B cell (primary cell): ENCODE data around the gene M1AP. TPM values are rescaled to one million over a fixed set of nuclear protein-coding genes. Genes with fewer than 3 reads are reported as not detected.

Experiments
- ATAC-seq: fragments of 200-7000 bp; cut with Tn5 transposase; one replicate; pipeline ENCODE4 v1.10.0; 2021; ENCODE audit warnings: low read depth, mild to moderate bottlenecking, moderate number of reproducible peaks, moderate library complexity
- CTCF ChIA-PET: fragments of 350-600 bp; sonication (Branson Sonifier 250); formaldehyde crosslinking; loops from one replicate; lab custom pipeline; 2021; ENCODE audit warnings: antibody characterized with exemption, inconsistent platforms; lab: Charles Lee
- POLR2A ChIA-PET: fragments of 350-600 bp; sonication (Branson Sonifier 250); formaldehyde crosslinking; loops from one replicate; lab custom pipeline; 2021; ENCODE audit warnings: antibody characterized with exemption; lab: Charles Lee
- DNase-seq: peaks from one replicate; pipeline ENCODE4 v3.0.0; 2013
- H2AFZ ChIP-seq: 2 replicates; pipeline ENCODE4 v1.6.1; 2012; ENCODE audit warnings: mild to moderate bottlenecking, low read depth, low read length; ENCODE audit not compliant: insufficient read depth, poor library complexity, severe bottlenecking
- H3K27ac ChIP-seq, 2 donors: 1 replicate in 1 of 2; 2 replicates in 1 of 2; pipeline ENCODE4 v1.5.1; 2012 to 2013; ENCODE audit warnings: low read length in 2 of 2, mild to moderate bottlenecking in 2 of 2, moderate library complexity in 1 of 2
- H3K27me3 ChIP-seq, 4 experiments: fragments of 200-600 bp in 1 of 4; sonication (generic) in 1 of 4; replicated peaks in 1 of 4; 1 replicate in 2 of 4; 2 replicates in 2 of 4; pipeline versions ENCODE4 v1.6.1 to v1.7.0; 2013 to 2016; ENCODE audit warnings: low read length in 3 of 4, mild to moderate bottlenecking in 2 of 4, mixed read lengths in 1 of 4, moderate library complexity in 1 of 4; ENCODE audit not compliant: insufficient read depth in 4 of 4, control insufficient read depth in 3 of 4; ENCODE audit errors: control extremely low read depth in 1 of 4
- H3K36me3 ChIP-seq, 2 experiments: replicated peaks in 1 of 2; 1 replicate in 1 of 2; 2 replicates in 1 of 2; pipeline versions ENCODE4 v1.6.1 to v1.7.1; 2013; ENCODE audit warnings: low read length in 1 of 2; ENCODE audit not compliant: insufficient read depth in 2 of 2, control insufficient read depth in 1 of 2; ENCODE audit errors: control extremely low read depth in 1 of 2, extremely low read depth in 1 of 2
- H3K4me1 ChIP-seq, 2 donors: fragments of 200-600 bp in 1 of 2; sonication (generic) in 1 of 2; 1 replicate in 1 of 2; 2 replicates in 1 of 2; pipeline versions ENCODE4 v1.5.1 to v1.6.1; 2013 to 2017; ENCODE audit warnings: low read length in 2 of 2; ENCODE audit not compliant: control insufficient read depth in 2 of 2, insufficient read depth in 2 of 2
- H3K4me2 ChIP-seq: replicated peaks from 2 replicates; pipeline ENCODE3; 2012; ENCODE audit warnings: mild to moderate bottlenecking, low read depth, low read length; ENCODE audit not compliant: poor library complexity, severe bottlenecking
- H3K4me3 ChIP-seq, 5 experiments: fragments of 200-600 bp in 1 of 5; sonication (generic) in 1 of 5; 1 replicate in 3 of 5; 2 replicates in 2 of 5; pipeline versions ENCODE4 v1.5.1 to v1.7.0; 2011 to 2016; ENCODE audit warnings: low read length in 4 of 5, mild to moderate bottlenecking in 4 of 5, low read depth in 2 of 5, control low read depth in 1 of 5, moderate library complexity in 1 of 5; ENCODE audit not compliant: insufficient read depth in 1 of 5; ENCODE audit errors: control extremely low read depth in 1 of 5, extremely low read depth in 1 of 5
- H3K79me2 ChIP-seq: fragments of 200-600 bp; sonication (generic); one replicate; pipeline ENCODE4 v1.6.0; 2016; ENCODE audit warnings: low read length; ENCODE audit not compliant: control insufficient read depth, insufficient read depth
- H3K9ac ChIP-seq: fragments of 200-600 bp; sonication (generic); 2 replicates; pipeline ENCODE4 v1.6.1; 2017; ENCODE audit warnings: mild to moderate bottlenecking, low read length, moderate library complexity
- H3K9me3 ChIP-seq, 3 donors: one replicate each; pipeline versions ENCODE4 v1.6.1 to v1.7.1; 2013; ENCODE audit warnings: low read length in 2 of 3; ENCODE audit not compliant: control insufficient read depth in 2 of 3, insufficient read depth in 1 of 3; ENCODE audit errors: control extremely low read depth in 1 of 3
- H4K20me1 ChIP-seq: 2 replicates; pipeline ENCODE4 v1.6.0; 2012; ENCODE audit warnings: mild to moderate bottlenecking, low read length; ENCODE audit not compliant: insufficient read depth, control insufficient read depth, poor library complexity, severe bottlenecking
- H3K27ac Mint-ChIP-seq: one replicate; pipeline ENCODE4 v1.8.0; 2021; ENCODE audit warnings: mixed read lengths
- H3K27me3 Mint-ChIP-seq: one replicate; pipeline ENCODE4 v1.8.0; 2021; ENCODE audit warnings: mixed read lengths
- H3K4me1 Mint-ChIP-seq: one replicate; pipeline ENCODE4 v1.8.0; 2021; ENCODE audit warnings: mixed read lengths
- H3K4me3 Mint-ChIP-seq: one replicate; pipeline ENCODE4 v1.8.0; 2021; ENCODE audit warnings: mixed read lengths
- H3K9me3 Mint-ChIP-seq: one replicate; pipeline ENCODE4 v1.8.0; 2022; ENCODE audit warnings: mixed read lengths; ENCODE audit not compliant: insufficient read depth
- EZH2 ChIP-seq: IDR thresholded peaks from 2 replicates; pipeline ENCODE4 v1.6.1; 2012; ENCODE audit warnings: borderline replicate concordance, low read depth, mild to moderate bottlenecking, moderate library complexity, low read length; ENCODE audit not compliant: insufficient read depth, poor library complexity, severe bottlenecking
- whole genome bisulfite sequencing: methylation state at CpG from one replicate; pipeline ENCODE4 v1.1.5; 2013; ENCODE audit warnings: missing lambda C conversion rate; ENCODE audit not compliant: insufficient coverage; 5-methylcytosine and 5-hydroxymethylcytosine counted together
- intact Hi-C: fragments of 100-400 bp; cut with micrococcal nuclease; formaldehyde crosslinking; loops from one replicate; pipeline ENCODE4 v1.10.0; 2022
- polyA plus RNA-seq: library from polyadenylated mRNA; depleted of rRNA; stranded (reverse); fragments of >200 nt; gene quantifications from 2 replicates; pipeline ENCODE4 v1.2.3, GENCODE V29; 2012
- total RNA-seq, 2 donors: library from RNA; stranded (reverse); fragments of 120-200 nt in 1 of 2; gene quantifications; 1 replicate in 1 of 2; 2 replicates in 1 of 2; pipeline versions ENCODE4 v1.2.3 to v1.2.4, GENCODE V29; 2013 to 2022
- TF ChIP-seq, protein P1 (sequence below): fragments of 200-600 bp; IDR thresholded peaks from one replicate; pipeline ENCODE4 v1.8.0; 2022; ENCODE audit warnings: antibody characterized with exemption, mild to moderate bottlenecking

Gene M1AP
- total and polyA plus RNA-seq, 2 donors (not counting 1 experiment from before 2014, with no cell fraction given), result 0.15 TPM; not detected in 1

DNA sequence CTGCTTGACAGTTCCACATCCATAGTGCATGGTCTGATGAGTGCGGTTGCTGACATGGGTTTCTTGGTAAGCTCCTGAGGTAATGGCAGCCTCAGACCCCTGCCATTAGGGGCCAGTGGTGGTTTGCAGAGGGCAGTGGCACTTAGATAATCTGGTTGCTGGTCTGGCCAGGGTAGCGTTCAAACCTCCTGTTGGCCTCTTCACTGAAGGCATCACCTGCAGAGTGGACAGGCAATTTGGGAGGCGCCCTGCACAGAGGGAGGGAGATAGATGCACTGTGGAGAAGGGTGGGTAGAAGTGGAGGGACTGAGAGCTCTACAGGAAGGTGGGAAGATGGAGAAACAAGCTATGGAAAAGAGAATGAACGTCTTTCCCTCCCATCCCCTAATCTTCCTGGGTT lies 114.7 kb downstream of the M1AP start:
- Mint-ChIP-seq H3K27me3 (no peaks in the 10 kb centered on the region), H3K4me1 (peaks cover 38% of the 10 kb centered on the region), H3K4me3 (no peak overlapping the region), H3K27ac (no peak overlapping the region), H3K9me3 (no peaks in the 10 kb centered on the region)
- Histone ChIP-seq H3K79me2 (peaks cover 30% of the 10 kb centered on the region), H3K4me3 (no peak overlapping the region), H3K4me2 (no peak overlapping the region), H3K9ac (no peak overlapping the region), H4K20me1 (peaks cover under 1% of the 10 kb centered on the region), H3K4me1 (peaks cover 27 to 37% of the 10 kb centered on the region in 2 donors), H3K27ac (no peak overlapping the region), H3K9me3 (no peaks in the 10 kb centered on the region), H3K36me3 (peaks cover 0 to 20% of the 10 kb centered on the region in 2 experiments), H3K27me3 (no peaks in the 10 kb centered on the region), H2AFZ (no peak overlapping the region)
- no peak for ATAC-seq
- ChIA-PET POLR2A (no interaction called here), CTCF (interaction anchor here (1.2 to 9.6 kb wide), 5 partner anchors 11 to 159 kb away, joined by 3 to 71 read pairs (median 6); partner anchors contain the start of genes CCDC142, PCGF1 and TTC31)
- TF ChIP-seq, protein P1, sequence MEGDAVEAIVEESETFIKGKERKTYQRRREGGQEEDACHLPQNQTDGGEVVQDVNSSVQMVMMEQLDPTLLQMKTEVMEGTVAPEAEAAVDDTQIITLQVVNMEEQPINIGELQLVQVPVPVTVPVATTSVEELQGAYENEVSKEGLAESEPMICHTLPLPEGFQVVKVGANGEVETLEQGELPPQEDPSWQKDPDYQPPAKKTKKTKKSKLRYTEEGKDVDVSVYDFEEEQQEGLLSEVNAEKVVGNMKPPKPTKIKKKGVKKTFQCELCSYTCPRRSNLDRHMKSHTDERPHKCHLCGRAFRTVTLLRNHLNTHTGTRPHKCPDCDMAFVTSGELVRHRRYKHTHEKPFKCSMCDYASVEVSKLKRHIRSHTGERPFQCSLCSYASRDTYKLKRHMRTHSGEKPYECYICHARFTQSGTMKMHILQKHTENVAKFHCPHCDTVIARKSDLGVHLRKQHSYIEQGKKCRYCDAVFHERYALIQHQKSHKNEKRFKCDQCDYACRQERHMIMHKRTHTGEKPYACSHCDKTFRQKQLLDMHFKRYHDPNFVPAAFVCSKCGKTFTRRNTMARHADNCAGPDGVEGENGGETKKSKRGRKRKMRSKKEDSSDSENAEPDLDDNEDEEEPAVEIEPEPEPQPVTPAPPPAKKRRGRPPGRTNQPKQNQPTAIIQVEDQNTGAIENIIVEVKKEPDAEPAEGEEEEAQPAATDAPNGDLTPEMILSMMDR, result no peak
- no peak for TF ChIP-seq EZH2
- intact Hi-C loops, result loop anchor here (5.0 kb wide), 1 partner anchor 36 kb away; the partner anchor contains the start of gene LBX2
- DNase-seq, result no peak
- 95% methylated on average over 2 of the region's 4 CpGs for WGBS

DNA sequence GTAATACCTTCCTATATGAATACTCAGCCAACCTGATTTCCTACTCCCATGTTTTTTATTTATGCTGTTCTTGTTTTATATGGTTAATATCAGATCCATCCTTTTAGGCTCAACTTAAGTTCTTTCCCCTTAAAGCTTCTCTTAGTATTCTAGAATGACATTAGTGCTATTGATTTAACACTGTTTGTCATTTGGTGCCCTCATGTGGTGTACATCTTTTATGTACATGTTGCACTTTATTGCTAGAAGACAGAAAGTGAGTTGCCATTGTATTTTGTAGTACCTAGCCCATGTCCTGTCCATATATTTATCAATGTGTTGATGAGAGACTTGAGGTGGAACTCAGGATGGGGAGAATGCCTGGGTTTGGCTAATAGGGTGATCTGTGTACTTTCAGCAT lies 115.9 kb downstream of the M1AP start:
- Histone ChIP-seq H4K20me1 (peaks cover 5% of the 10 kb centered on the region), H3K27ac (peak overlapping the region in 1 of 2 donors; percentile 84), H3K27me3 (no peaks in the 10 kb centered on the region), H3K79me2 (peaks cover 31% of the 10 kb centered on the region), H3K36me3 (peaks cover 0 to 30% of the 10 kb centered on the region in 2 experiments), H3K4me3 (no peak overlapping the region), H3K4me2 (peak overlapping the region; percentile 95), H3K4me1 (peaks cover 27 to 35% of the 10 kb centered on the region in 2 donors), H3K9ac (no peak overlapping the region), H3K9me3 (no peaks in the 10 kb centered on the region), H2AFZ (no peak overlapping the region)
- TF ChIP-seq, protein P1, result peak; percentile 49
- no peak for TF ChIP-seq EZH2
- POLR2A ChIA-PET, result interaction anchor here (0.6 to 1.9 kb wide), 5 partner anchors 12 to 1247 kb away, joined by 3 to 5 read pairs (median 3); partner anchors contain the start of genes CCDC142, FBXO41, PCGF1 and TTC31
- H3K4me3 Mint-ChIP-seq, result peak overlapping the region; percentile 13
- H3K9me3 Mint-ChIP-seq, result no peaks in the 10 kb centered on the region
- H3K4me1 Mint-ChIP-seq, result peaks cover 33% of the 10 kb centered on the region
- DNase-seq (peak; percentile 65), ATAC-seq (no peak)
- no peaks in the 10 kb centered on the region for H3K27me3 Mint-ChIP-seq
- CTCF ChIA-PET, result interaction anchor here (0.7 to 9.6 kb wide), 27 partner anchors 9 to 708 kb away, joined by 3 to 71 read pairs (median 4); partner anchors contain the start of genes CCDC142, INO80B, PCGF1 and STAMBP
- intact Hi-C loops, result loop anchor here (5.0 kb wide), 1 partner anchor 35 kb away; the partner anchor contains the start of gene LBX2
- peak overlapping the region; percentile 2 for H3K27ac Mint-ChIP-seq
